H1 (cell line): ENCODE measurements around the gene SCUBE2. TPM values are rescaled to one million over a fixed set of nuclear protein-coding genes. Genes with fewer than 3 reads are reported as not detected.

Source experiments
- CTCF ChIA-PET: fragments of 300-600 bp; sonication (Branson Sonifier 250); formaldehyde crosslinking; loops from one replicate; lab custom pipeline; 2021; ENCODE audit not compliant: partially characterized antibody; lab: Charles Lee
- POLR2A ChIA-PET: fragments of 300-600 bp; sonication (Branson Sonifier 250); formaldehyde crosslinking; loops from one replicate; lab custom pipeline; 2021; ENCODE audit warnings: inconsistent platforms; ENCODE audit not compliant: partially characterized antibody; lab: Charles Lee
- DNase-seq, 2 experiments: peaks; one replicate each; pipeline versions ENCODE4 v3.0.0 to v3.0.0-alpha.2; 2010 to 2022; ENCODE audit warnings: low spot score in 2 of 2, low read depth in 1 of 2, mixed read lengths in 1 of 2
- FAIRE-seq: peaks from 2 replicates; lab custom pipeline; 2011; peaks lifted over from hg19 to GRCh38; lab: Jason Lieb, UNC
- H2AFZ ChIP-seq: 2 replicates; pipeline ENCODE4 v1.8.1; 2012; ENCODE audit warnings: low read length, inconsistent platforms
- H2AK5ac ChIP-seq: 2 replicates; pipeline ENCODE4 v1.6.1; 2013; ENCODE audit warnings: low read depth, low read length
- H2BK120ac ChIP-seq: replicated peaks from 2 replicates; pipeline ENCODE3; 2013; ENCODE audit warnings: low read depth, low read length, inconsistent platforms
- H2BK12ac ChIP-seq: 2 replicates; pipeline ENCODE4 v1.6.1; 2013; ENCODE audit warnings: low read depth, low read length
- H2BK15ac ChIP-seq: 2 replicates; pipeline ENCODE4 v1.6.1; 2013; ENCODE audit warnings: low read length
- H2BK20ac ChIP-seq: 2 replicates; pipeline ENCODE4 v1.6.1; 2013; ENCODE audit warnings: low read length
- H2BK5ac ChIP-seq: 2 replicates; pipeline ENCODE4 v1.6.1; 2013; ENCODE audit warnings: low read depth, low read length
- H3K14ac ChIP-seq: 2 replicates; pipeline ENCODE4 v1.6.1; 2013; ENCODE audit warnings: inconsistent platforms; ENCODE audit not compliant: insufficient read length
- H3K18ac ChIP-seq: 2 replicates; pipeline ENCODE4 v1.6.1; 2013; ENCODE audit warnings: low read length; ENCODE audit errors: extremely low read depth
- H3K23ac ChIP-seq: 2 replicates; pipeline ENCODE4 v1.6.1; 2013; ENCODE audit warnings: inconsistent platforms; ENCODE audit not compliant: insufficient read length
- H3K23me2 ChIP-seq: 2 replicates; pipeline ENCODE4 v1.6.1; 2013; ENCODE audit warnings: low read depth, low read length
- H3K27ac ChIP-seq: 2 replicates; pipeline ENCODE4 v1.6.1; 2011; ENCODE audit warnings: low read depth, low read length, inconsistent platforms
- H3K27me3 ChIP-seq, 4 experiments: replicated peaks in 1 of 4; 1 replicate in 1 of 4; 2 replicates in 3 of 4; pipeline versions ENCODE4 v1.6.1 to v1.8.1; 2011 to 2013; ENCODE audit warnings: low read length in 3 of 4, mild to moderate bottlenecking in 3 of 4, inconsistent platforms in 2 of 4, mixed read lengths in 2 of 4, moderate library complexity in 1 of 4; ENCODE audit not compliant: control insufficient read depth in 3 of 4, insufficient read depth in 3 of 4; ENCODE audit errors: extremely low read depth in 1 of 4
- H3K36me3 ChIP-seq, 4 experiments: 2 replicates each; pipeline versions ENCODE4 v1.6.1 to v1.8.1; 2011 to 2013; ENCODE audit warnings: mild to moderate bottlenecking in 4 of 4, low read length in 3 of 4, moderate library complexity in 2 of 4, control low read depth in 1 of 4, inconsistent platforms in 1 of 4; ENCODE audit not compliant: insufficient read depth in 4 of 4, control insufficient read depth in 2 of 4
- H3K4ac ChIP-seq: replicated peaks from 2 replicates; pipeline ENCODE3; 2013; ENCODE audit warnings: low read length, low read depth, mixed read lengths, inconsistent platforms; ENCODE audit not compliant: insufficient read length
- H3K4me1 ChIP-seq, 4 experiments: replicated peaks in 1 of 4; 1 replicate in 1 of 4; 2 replicates in 3 of 4; pipeline versions ENCODE4 v1.6.1 to v1.8.1; 2011 to 2013; ENCODE audit warnings: low read length in 3 of 4, inconsistent platforms in 2 of 4, mixed read lengths in 1 of 4; ENCODE audit not compliant: insufficient read depth in 4 of 4, control insufficient read depth in 3 of 4
- H3K4me2 ChIP-seq, 2 experiments: 2 replicates each; pipeline versions ENCODE4 v1.6.1 to v1.8.1; 2011 to 2013; ENCODE audit warnings: low read depth in 2 of 2, low read length in 2 of 2, control low read depth in 1 of 2, inconsistent platforms in 1 of 2, mild to moderate bottlenecking in 1 of 2; ENCODE audit not compliant: insufficient read depth in 1 of 2
- H3K4me3 ChIP-seq, 4 experiments: fragments of 200-600, 300-600 bp in 1 of 4; sonication (generic), shearing (Covaris generic), sonication (Bioruptor Twin) in 1 of 4; 2 replicates each; pipeline versions ENCODE4 v1.5.1 to v1.8.1; 2011 to 2016; ENCODE audit warnings: low read length in 4 of 4, low read depth in 3 of 4, control low read depth in 2 of 4, inconsistent platforms in 2 of 4, mild to moderate bottlenecking in 2 of 4, mixed read lengths in 1 of 4, moderate library complexity in 1 of 4; ENCODE audit not compliant: insufficient read depth in 2 of 4; ENCODE audit errors: extremely low read depth in 1 of 4
- H3K56ac ChIP-seq: replicated peaks from 2 replicates; pipeline ENCODE3; 2013; ENCODE audit warnings: low read depth, mild to moderate bottlenecking, mixed read lengths, low read length, inconsistent platforms; ENCODE audit not compliant: insufficient read length
- H3K79me1 ChIP-seq: 2 replicates; pipeline ENCODE4 v1.6.1; 2013; ENCODE audit warnings: low read depth, low read length, control low read depth
- H3K79me2 ChIP-seq, 2 experiments: 2 replicates each; pipeline versions ENCODE4 v1.6.1 to v1.8.1; 2012 to 2013; ENCODE audit warnings: low read length in 2 of 2, mild to moderate bottlenecking in 2 of 2, inconsistent platforms in 1 of 2; ENCODE audit not compliant: insufficient read depth in 2 of 2, control insufficient read depth in 1 of 2
- H3K9ac ChIP-seq, 4 experiments: replicated peaks in 1 of 4; 1 replicate in 1 of 4; 2 replicates in 3 of 4; pipeline versions ENCODE4 v1.6.1 to v1.8.1; 2011 to 2013; ENCODE audit warnings: low read depth in 3 of 4, low read length in 3 of 4, control low read depth in 2 of 4, mild to moderate bottlenecking in 2 of 4, moderate library complexity in 2 of 4, inconsistent platforms in 1 of 4; ENCODE audit errors: extremely low read depth in 1 of 4
- H3K9me3 ChIP-seq, 2 experiments: 2 replicates each; pipeline versions ENCODE4 v1.6.1 to v1.8.1; 2012 to 2013; ENCODE audit warnings: mild to moderate bottlenecking in 2 of 2, moderate library complexity in 2 of 2, control low read depth in 1 of 2, inconsistent platforms in 1 of 2, low read depth in 1 of 2, low read length in 1 of 2, mixed read lengths in 1 of 2; ENCODE audit not compliant: insufficient read depth in 2 of 2
- H4K20me1 ChIP-seq, 2 experiments: replicated peaks in 1 of 2; 2 replicates each; pipeline versions ENCODE3 to v1.8.1; 2011 to 2013; ENCODE audit warnings: inconsistent platforms in 2 of 2, low read length in 2 of 2, mild to moderate bottlenecking in 1 of 2; ENCODE audit not compliant: insufficient read depth in 2 of 2, control insufficient read depth in 1 of 2
- H4K5ac ChIP-seq: 2 replicates; pipeline ENCODE4 v1.6.1; 2013; ENCODE audit warnings: low read length, low read depth, mixed read lengths, inconsistent platforms; ENCODE audit not compliant: insufficient read length
- H4K8ac ChIP-seq: 2 replicates; pipeline ENCODE4 v1.8.0; 2013; ENCODE audit warnings: mild to moderate bottlenecking, moderate library complexity, low read length, inconsistent platforms; ENCODE audit not compliant: insufficient read depth; ENCODE audit errors: extremely low read depth
- H4K91ac ChIP-seq: replicated peaks from 2 replicates; pipeline ENCODE3; 2013; ENCODE audit warnings: low read length, mixed read lengths, inconsistent platforms; ENCODE audit not compliant: insufficient read length
- CBX8 ChIP-seq: fragments of 300-800, 300-1000 bp; sonication (generic); IDR thresholded peaks from 2 replicates; pipeline ENCODE4 v1.7.1; 2016; ENCODE audit warnings: low read depth, low read length, borderline replicate concordance
- CREB1 ChIP-seq: IDR thresholded peaks from 2 replicates; pipeline ENCODE4 v1.6.1; 2012; ENCODE audit warnings: inconsistent platforms
- KDM4A ChIP-seq: IDR thresholded peaks from one replicate; pipeline ENCODE4 v1.7.1; 2012; ENCODE audit warnings: low read depth, mild to moderate bottlenecking, moderate library complexity, low read length, inconsistent platforms; ENCODE audit not compliant: severe bottlenecking
- PHF8 ChIP-seq: fragments of 200-600 bp; sonication (generic); conservative IDR thresholded peaks from 2 replicates; pipeline ENCODE4 v1.7.1; 2012; ENCODE audit warnings: low read depth, mild to moderate bottlenecking, inconsistent platforms, low read length, moderate library complexity
- SIRT6 ChIP-seq: IDR thresholded peaks from one replicate; pipeline ENCODE4 v1.7.1; 2012; ENCODE audit warnings: low read length, inconsistent platforms
- YY1 ChIP-seq: IDR thresholded peaks from 2 replicates; pipeline ENCODE4 v1.6.1; 2011; ENCODE audit warnings: low read depth, mild to moderate bottlenecking, low read length
- WGBS, 2 experiments: shearing (Covaris generic) in 1 of 2; methylation state at CpG; one replicate each; pipeline versions ENCODE4 v1.1.6 to v1.1.7; 2013 to 2015; ENCODE audit warnings: low lambda C conversion rate in 2 of 2, mixed read lengths in 2 of 2, inconsistent platforms in 1 of 2, low coverage in 1 of 2, missing lambda C conversion rate in 1 of 2; ENCODE audit not compliant: insufficient replicate concordance in 2 of 2, insufficient coverage in 1 of 2, insufficient read length in 1 of 2; ENCODE audit errors: extremely low coverage in 1 of 2, missing lambda C conversion rate in 1 of 2; 5-methylcytosine and 5-hydroxymethylcytosine counted together
- polyA plus RNA-seq, 7 experiments: library from polyadenylated mRNA; depleted of rRNA in 3 of 7; stranded (reverse) in 5 of 7; unstranded in 2 of 7; fragments of >200 nt in 5 of 7; fragments of 200-250 nt in 2 of 7; gene quantifications; 1 replicate in 5 of 7; 2 replicates in 1 of 7; 4 replicates in 1 of 7; pipeline versions ENCODE4 v1.2.1 to v1.2.3, GENCODE V29; 2011 to 2013; ENCODE audit warnings: missing spikeins in 2 of 7, mixed read lengths in 2 of 7
- total RNA-seq: library from RNA; stranded (reverse); fragmentation: NEBNext Ultra II Directional; extraction: Animal tissue kit (Norgen Biotek cat#: 25700); gene quantifications from 2 replicates; pipeline ENCODE4 v1.2.1, GENCODE V29; 2021

Gene SCUBE2
- total and polyA plus RNA-seq, 2 of the 8 experiments (the other 6 are each of a cell fraction or from before 2014, with no cell fraction given), result 0.29 to 1.2 TPM

- no peak overlapping the region for H2AK5ac ChIP-seq
- H3K27ac ChIP-seq, result no peak overlapping the region
- no peak overlapping the region for H4K91ac ChIP-seq
- peaks cover 0 to 12% (median 2%) of the 10 kb centered on the region in 4 experiments; a peak in 3 of 7 replicates for H3K4me1 ChIP-seq
- H2BK120ac ChIP-seq, result no peak overlapping the region
- no peak overlapping the region for H4K5ac ChIP-seq
- peak overlapping the region in 1 of 2 experiments; percentile 44; a peak in 3 of 4 replicates for H3K4me2 ChIP-seq
- no peak overlapping the region for H2BK20ac ChIP-seq
- peaks cover 0 to 4% of the 10 kb centered on the region in 2 experiments for H4K20me1 ChIP-seq
- FAIRE-seq, result peak; percentile 97
- H2BK12ac ChIP-seq, result no peak overlapping the region
- H3K23ac ChIP-seq, result no peak overlapping the region
- no peaks in the 10 kb centered on the region for H3K23me2 ChIP-seq
- no peak overlapping the region for H2BK15ac ChIP-seq
- H4K8ac ChIP-seq, result no peak overlapping the region
- no peak overlapping the region for H3K9ac ChIP-seq
- H3K4me3 ChIP-seq, result no peak overlapping the region
- no peak overlapping the region for H2AFZ ChIP-seq
- CTCF ChIA-PET, result interaction anchor here (0.6 to 7.4 kb wide), 65 partner anchors 8 to 369 kb away, joined by 3 to 68 read pairs (median 4); partner anchors contain the start of genes C11orf16 and ZNF143
- POLR2A ChIA-PET, result interaction anchor here (1.0 to 1.5 kb wide), 2 partner anchors 9 to 121 kb away, joined by 3 to 5 read pairs; no protein-coding TSS in a partner anchor
- no peak overlapping the region for H3K18ac ChIP-seq
- H3K14ac ChIP-seq, result no peak overlapping the region
- peaks cover 6 to 27% (median 21%) of the 10 kb centered on the region in 4 experiments; a peak in 6 of 8 replicates for H3K36me3 ChIP-seq
- H3K79me2 ChIP-seq, result no peaks in the 10 kb centered on the region
- H3K79me1 ChIP-seq, result no peaks in the 10 kb centered on the region
- no peak overlapping the region for H3K4ac ChIP-seq
- DNase-seq, result peak; percentile 73 to 95
- H3K9me3 ChIP-seq, result no peaks in the 10 kb centered on the region
- 39% methylated on average over 10 of the region's 10 CpGs; no CpG with 5 or more reads in 1 of the 2 experiments for WGBS, 2 experiments
- H3K56ac ChIP-seq, result no peak overlapping the region
- no peak overlapping the region for H2BK5ac ChIP-seq
- no peaks in the 10 kb centered on the region for H3K27me3 ChIP-seq
- TF ChIP-seq SIRT6 (no peak), PHF8 (no peak), CBX8 (no peak), KDM4A (no peak), YY1 (no peak), CREB1 (peak; percentile 30; the same call in 1 of the 2 replicates)
These were observed 46.1 kb upstream of the SCUBE2 start for GRCh38 chr11:9137293-9138132.
